Adrenal gland (tissue), 12 donors: ENCODE data around the gene TXNRD2. TPM values are rescaled to one million over a fixed set of nuclear protein-coding genes. Genes with fewer than 3 reads are reported as not detected.
"Not testable (repeated sequence)": the region's sequence is repeated elsewhere in the genome, so short reads cannot be mapped to it uniquely, and the experiment has no call there.

Experiments
- DNase-seq, 7 donors: peaks; one replicate each; pipeline ENCODE4 v3.0.0-alpha.2; 2019 to 2020
- H3K27ac ChIP-seq, 5 donors: fragments of 200-600 bp; sonication (generic) in 4 of 5; 1 replicate in 3 of 5; 2 replicates in 2 of 5; pipeline versions ENCODE4 v1.5.1 to v1.8.0; 2016 to 2020; ENCODE audit warnings: mild to moderate bottlenecking in 1 of 5
- H3K27me3 ChIP-seq: fragments of 200-600 bp; 2 replicates; pipeline ENCODE4 v1.8.0; 2021
- H3K36me3 ChIP-seq, 2 donors: fragments of 200-600 bp; replicated peaks in 1 of 2; 1 replicate in 1 of 2; 2 replicates in 1 of 2; pipeline versions ENCODE4 v1.5.1 to v1.8.0; 2018 to 2022
- H3K4me1 ChIP-seq, 2 donors: fragments of 200-600 bp; replicated peaks in 1 of 2; 1 replicate in 1 of 2; 2 replicates in 1 of 2; pipeline versions ENCODE4 v1.5.1 to v1.8.0; 2018 to 2021
- H3K4me3 ChIP-seq, 4 donors: fragments of 200-600 bp; sonication (generic) in 3 of 4; one replicate each; pipeline ENCODE4 v1.5.1; 2016 to 2018
- H3K9me3 ChIP-seq, 3 donors: fragments of 200-600 bp; sonication (generic) in 1 of 3; replicated peaks in 1 of 3; 1 replicate in 2 of 3; 2 replicates in 1 of 3; pipeline versions ENCODE4 v1.5.1 to v1.8.0; 2016 to 2021
- POLR2A ChIP-seq, 2 donors: fragments of 450-650 bp; IDR thresholded peaks; one replicate each; pipeline ENCODE4 v1.6.1; 2017; ENCODE audit warnings: antibody characterized with exemption in 2 of 2, mild to moderate bottlenecking in 2 of 2, moderate library complexity in 1 of 2
- WGBS, 4 donors: extraction: QIAGEN DNeasy Blood & Tissue Kit in 2 of 4; methylation state at CpG; one replicate each; pipeline versions ENCODE4 v1.1.5 to v1.1.7; 2013 to 2017; 5-methylcytosine and 5-hydroxymethylcytosine counted together
- intact Hi-C, 2 donors: fragments of 100-400 bp; cut with DNase I; formaldehyde crosslinking; loops; one replicate each; pipeline versions ENCODE4 v1.14.1 to v1.15.0; 2022 to 2023
- polyA plus RNA-seq, 3 donors: library from polyadenylated mRNA; stranded (reverse); fragments of 200-250 nt in 2 of 3; fragments of 350-450 nt in 1 of 3; fragmentation: Illumina TruSeq in 1 of 3; extraction: RNeasy Lipid Tissue Mini Kit (QIAGEN cat#74804) in 1 of 3; gene quantifications; one replicate each; pipeline ENCODE4 v1.2.3, GENCODE V29; 2013 to 2014
- total RNA-seq, 9 donors: library from RNA; depleted of rRNA in 4 of 9; stranded (reverse); fragments of >200 nt in 4 of 9; fragments of 120-200 nt in 1 of 9; fragmentation: NEBNext Ultra II Directional in 1 of 9; extraction: Animal tissue kit (Norgen Biotek cat#: 25700) in 1 of 9; gene quantifications; one replicate each; pipeline versions ENCODE4 v1.1.0 to v1.2.4, GENCODE V29; 2013 to 2023
- TF ChIP-seq, protein P1 (sequence below), 6 experiments: fragments of 450-650 bp in 4 of 6; fragments of 200-600 bp in 2 of 6; sonication (generic) in 1 of 6; IDR thresholded peaks; 1 replicate in 5 of 6; 2 replicates in 1 of 6; pipeline versions ENCODE4 v1.5.1 to v1.8.0; 2016 to 2021; ENCODE audit warnings: antibody characterized with exemption in 6 of 6, mild to moderate bottlenecking in 2 of 6, moderate library complexity in 1 of 6
- donor health status: healthy with polysubstance abuse.
- donor health status: Bipolar disorder and iron deficiency.
- donor health status: DM: yes; HTN: yes; CAD: no.
- donor health status: DM: no; HTN: no; CAD: no.
- donor health status: DM: no; HTN: no; CAD: no.
- donor health status: DM: yes; HTN: yes; CAD: no.

Gene TXNRD2
- total and polyA plus RNA-seq, 12 donors: 39.6 to 171 (median 59.5) TPM

- intact Hi-C loops: loop anchor here (2.0 to 5.0 kb wide), 2 partner anchors 179 kb away; no protein-coding TSS in a partner anchor
- 84 to 98% (median 86%) methylated on average over 9 to 12 of the region's 12 CpGs for WGBS, 4 donors
- peaks cover 0 to 37% of the 10 kb centered on the region in 2 donors for H3K36me3 ChIP-seq
Observed at GRCh38 chr22:19911540-19912270, 29.9 kb downstream of the TXNRD2 start.

DNA sequence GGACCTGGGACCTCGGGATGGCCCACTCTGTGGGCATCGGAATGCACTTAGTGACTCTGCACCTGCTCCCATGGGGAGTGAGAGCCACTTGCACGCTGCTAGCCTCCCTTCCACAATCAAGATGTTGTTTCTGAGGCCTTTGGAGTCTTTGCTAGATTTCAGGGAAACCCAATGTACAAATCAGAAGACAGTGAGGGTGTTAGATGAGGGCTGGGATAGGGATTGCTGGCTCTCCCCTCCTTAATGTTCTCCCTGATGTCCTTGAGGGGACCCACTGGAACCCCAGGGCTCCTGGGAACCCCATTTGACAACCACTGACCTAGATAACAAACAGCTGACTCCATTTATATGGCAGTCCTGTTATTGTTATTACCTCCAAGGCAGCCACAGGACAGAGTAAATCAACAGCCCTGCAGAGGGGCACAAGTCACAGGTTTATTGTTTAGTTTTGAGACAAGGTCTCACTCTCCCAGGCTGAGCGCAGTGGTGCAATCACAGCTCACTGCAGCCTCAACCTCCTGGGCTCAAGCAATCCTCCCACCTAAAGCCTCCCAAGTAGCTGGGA lies 31.4 kb downstream of the TXNRD2 start:
- no peak for TF ChIP-seq POLR2A (IDR thresholded peaks at IDR 0.05)
- TF ChIP-seq, protein P1, sequence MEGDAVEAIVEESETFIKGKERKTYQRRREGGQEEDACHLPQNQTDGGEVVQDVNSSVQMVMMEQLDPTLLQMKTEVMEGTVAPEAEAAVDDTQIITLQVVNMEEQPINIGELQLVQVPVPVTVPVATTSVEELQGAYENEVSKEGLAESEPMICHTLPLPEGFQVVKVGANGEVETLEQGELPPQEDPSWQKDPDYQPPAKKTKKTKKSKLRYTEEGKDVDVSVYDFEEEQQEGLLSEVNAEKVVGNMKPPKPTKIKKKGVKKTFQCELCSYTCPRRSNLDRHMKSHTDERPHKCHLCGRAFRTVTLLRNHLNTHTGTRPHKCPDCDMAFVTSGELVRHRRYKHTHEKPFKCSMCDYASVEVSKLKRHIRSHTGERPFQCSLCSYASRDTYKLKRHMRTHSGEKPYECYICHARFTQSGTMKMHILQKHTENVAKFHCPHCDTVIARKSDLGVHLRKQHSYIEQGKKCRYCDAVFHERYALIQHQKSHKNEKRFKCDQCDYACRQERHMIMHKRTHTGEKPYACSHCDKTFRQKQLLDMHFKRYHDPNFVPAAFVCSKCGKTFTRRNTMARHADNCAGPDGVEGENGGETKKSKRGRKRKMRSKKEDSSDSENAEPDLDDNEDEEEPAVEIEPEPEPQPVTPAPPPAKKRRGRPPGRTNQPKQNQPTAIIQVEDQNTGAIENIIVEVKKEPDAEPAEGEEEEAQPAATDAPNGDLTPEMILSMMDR (IDR thresholded peaks at IDR 0.05): peak in 1 of 6 experiments; percentile 7
- intact Hi-C loops: loop anchor here (2.0 to 5.0 kb wide), 2 partner anchors 177 to 178 kb away; no protein-coding TSS in a partner anchor
- 25 to 46% (median 35%) methylated on average over 2 to 4 of the region's 4 CpGs for WGBS, 4 donors
- Histone ChIP-seq H3K9me3 (no peaks in the 10 kb centered on the region), H3K27me3 (no peaks in the 10 kb centered on the region), H3K4me1 (no peaks in the 10 kb centered on the region), H3K27ac (no peak overlapping the region), H3K4me3 (no peak overlapping the region), H3K36me3 (peaks cover 0 to 25% of the 10 kb centered on the region in 2 donors)
- no peak for DNase-seq

More at GRCh38 chr22:19911540-19912270, 29.9 kb downstream of the TXNRD2 start:
- Histone ChIP-seq H3K9me3 (no peaks in the 10 kb centered on the region), H3K27ac (no peak overlapping the region), H3K4me3 (no peak overlapping the region), H3K27me3 (no peaks in the 10 kb centered on the region), H3K4me1 (no peaks in the 10 kb centered on the region)
- no peak for TF ChIP-seq POLR2A (IDR thresholded peaks at IDR 0.05)
- TF ChIP-seq, protein P1 (IDR thresholded peaks at IDR 0.05): no peak
- DNase-seq: no peak

DNA sequence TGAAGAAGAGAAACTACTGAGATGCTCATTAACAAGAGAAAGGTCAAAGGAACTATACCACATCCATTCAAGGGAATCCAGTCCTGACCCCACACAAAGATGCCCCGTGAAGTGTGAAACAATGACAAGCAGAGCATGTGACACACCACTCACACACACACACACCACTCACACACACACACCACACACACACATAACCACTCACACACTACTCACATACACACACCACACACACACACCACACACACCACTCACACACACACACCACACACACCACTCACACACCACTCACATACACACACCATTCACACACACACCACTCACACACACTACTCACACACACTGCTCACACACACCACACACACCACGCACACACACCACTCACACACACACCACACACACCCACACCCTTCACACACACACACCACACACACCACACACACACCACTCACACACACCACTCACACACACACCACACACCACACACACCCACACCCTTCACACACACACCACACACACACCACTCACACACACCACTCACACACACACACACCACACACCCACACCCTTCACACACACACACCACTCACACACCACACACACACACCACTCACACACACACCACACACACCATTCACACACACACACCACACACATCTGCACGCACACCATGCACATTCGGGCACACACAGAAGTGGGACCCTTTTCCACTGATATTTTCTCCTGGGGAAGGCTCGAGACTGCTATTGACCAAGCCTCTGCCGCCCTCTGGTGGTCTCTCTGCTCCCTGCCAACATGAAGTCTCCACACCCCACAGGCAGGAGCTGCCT lies 32.1 kb downstream of the TXNRD2 start:
- peak; percentile 70 to 94 (median 82) for DNase-seq
- intact Hi-C loops: loop anchor here (2.0 to 5.0 kb wide), 2 partner anchors 177 kb away; no protein-coding TSS in a partner anchor
- WGBS, 4 donors: 33 to 44% (median 36%) methylated on average over 5 to 6 of the region's 6 CpGs
- Histone ChIP-seq H3K4me3 (no peak overlapping the region), H3K4me1 (no peaks in the 10 kb centered on the region), H3K27ac (no peak overlapping the region), H3K9me3 (no peaks in the 10 kb centered on the region), H3K36me3 (peaks cover 0 to 18% of the 10 kb centered on the region in 2 donors), H3K27me3 (no peaks in the 10 kb centered on the region)
- TF ChIP-seq POLR2A (IDR thresholded peaks at IDR 0.05): no peak
- TF ChIP-seq, protein P1 (IDR thresholded peaks at IDR 0.05): peak; percentile 69 to 95 (median 90)

- 92 to 95% (median 94%) methylated on average over 4 to 16 of the region's 16 CpGs for WGBS, 4 donors
- DNase-seq, H3K27ac ChIP-seq, H3K36me3 ChIP-seq, H3K9me3 ChIP-seq, H3K27me3 ChIP-seq, intact Hi-C loops, H3K4me3 ChIP-seq, H3K4me1 ChIP-seq: not testable (repeated sequence)
Observed at GRCh38 chr22:19907902-19908301, 33.7 kb downstream of the TXNRD2 start.

DNA sequence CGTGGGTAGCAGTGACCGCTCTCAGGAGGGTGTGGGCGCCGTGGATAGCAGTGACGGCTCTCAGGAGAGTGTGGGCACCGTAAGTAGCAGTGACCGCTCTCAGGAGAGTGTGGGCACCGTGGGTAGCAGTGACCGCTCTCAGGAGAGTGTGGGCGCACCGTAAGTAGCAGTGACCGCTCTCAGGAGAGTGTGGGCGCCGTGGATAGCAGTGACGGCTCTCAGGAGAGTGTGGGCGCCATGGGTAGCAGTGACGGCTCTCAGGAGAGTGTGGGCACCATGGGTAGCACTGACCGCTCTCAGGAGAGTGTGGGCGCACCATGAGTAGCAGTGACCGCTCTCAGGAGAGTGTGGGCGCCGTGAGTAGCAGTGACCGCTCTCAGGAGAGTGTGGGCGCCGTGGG lies 34.8 kb downstream of the TXNRD2 start:
- H3K27ac ChIP-seq, DNase-seq, H3K36me3 ChIP-seq, H3K4me3 ChIP-seq, H3K9me3 ChIP-seq, H3K4me1 ChIP-seq, intact Hi-C loops, H3K27me3 ChIP-seq: not testable (repeated sequence)
- 90 to 94% (median 94%) methylated on average over 19 to 25 of the region's 25 CpGs for WGBS, 4 donors
